Stimulated activated naive CD4-positive, alpha-beta T cell treated with Interleukin-2 at 50 U/mL for 16 hours (primary cell): ENCODE measurements around the gene C4orf51.

Experiments
- DNase-seq: peaks from one replicate; lab custom pipeline; 2025; lab: John Stamatoyannopoulos, UW

Gene C4orf51

GRCh38 chr4:145709843-145710242 is 29.9 kb downstream of the C4orf51 start:
- DNase-seq, result no peak

- DNase-seq, result no peak
Observed at GRCh38 chr4:145716200-145716599, 36.3 kb downstream of the C4orf51 start.

GRCh38 chr4:145716661-145717200 is 36.8 kb downstream of the C4orf51 start:
- no peak for DNase-seq

GRCh38 chr4:145719752-145720624 is 40.0 kb downstream of the C4orf51 start:
- DNase-seq, result peak; percentile 24

GRCh38 chr4:145720656-145721055 is 40.7 kb downstream of the C4orf51 start:
- no peak for DNase-seq

- no peak for DNase-seq
Observed at GRCh38 chr4:145722561-145722960, 42.6 kb downstream of the C4orf51 start.

GRCh38 chr4:145723336-145723735 is 43.4 kb downstream of the C4orf51 start:
- DNase-seq, result no peak

GRCh38 chr4:145730026-145730425 is 50.1 kb downstream of the C4orf51 start:
- no peak for DNase-seq

- DNase-seq, result no peak
Observed at GRCh38 chr4:145731028-145731427, 51.1 kb downstream of the C4orf51 start.

- DNase-seq, result no peak
Observed at GRCh38 chr4:145732001-145732815, 52.3 kb downstream of the C4orf51 start.

GRCh38 chr4:145732895-145733880 is 53.2 kb downstream of the C4orf51 start:
- DNase-seq, result peak; percentile 82

GRCh38 chr4:145734031-145734430 is 54.1 kb downstream of the C4orf51 start:
- DNase-seq, result no peak

- no peak for DNase-seq
Observed at GRCh38 chr4:145734576-145735346, 54.8 kb downstream of the C4orf51 start.

- DNase-seq, result no peak
Observed at GRCh38 chr4:145735347-145735675, 55.4 kb downstream of the C4orf51 start.

GRCh38 chr4:145735827-145736226 is 55.9 kb downstream of the C4orf51 start:
- no peak for DNase-seq

GRCh38 chr4:145736241-145736831 is 56.4 kb downstream of the C4orf51 start:
- no peak for DNase-seq

- DNase-seq, result no peak
Observed at GRCh38 chr4:145739845-145740244, 59.9 kb downstream of the C4orf51 start.

- no peak for DNase-seq
Observed at GRCh38 chr4:145740806-145741205, 60.9 kb downstream of the C4orf51 start.

- no peak for DNase-seq
Observed at GRCh38 chr4:145743641-145744040, 63.7 kb downstream of the C4orf51 start.

- no peak for DNase-seq
Observed at GRCh38 chr4:145755802-145756201, 75.9 kb downstream of the C4orf51 start.
